HG02943 (cell line): ENCODE measurements around the gene QSOX1.

Experiments
- ATAC-seq: cut with Tn5 transposase; IDR thresholded peaks from one replicate; pipeline ENCODE4 v1.9.1; 2021; ENCODE audit warnings: mild to moderate bottlenecking, low read depth, moderate library complexity; ENCODE audit not compliant: unreplicated experiment

QSOX1 gene

DNA sequence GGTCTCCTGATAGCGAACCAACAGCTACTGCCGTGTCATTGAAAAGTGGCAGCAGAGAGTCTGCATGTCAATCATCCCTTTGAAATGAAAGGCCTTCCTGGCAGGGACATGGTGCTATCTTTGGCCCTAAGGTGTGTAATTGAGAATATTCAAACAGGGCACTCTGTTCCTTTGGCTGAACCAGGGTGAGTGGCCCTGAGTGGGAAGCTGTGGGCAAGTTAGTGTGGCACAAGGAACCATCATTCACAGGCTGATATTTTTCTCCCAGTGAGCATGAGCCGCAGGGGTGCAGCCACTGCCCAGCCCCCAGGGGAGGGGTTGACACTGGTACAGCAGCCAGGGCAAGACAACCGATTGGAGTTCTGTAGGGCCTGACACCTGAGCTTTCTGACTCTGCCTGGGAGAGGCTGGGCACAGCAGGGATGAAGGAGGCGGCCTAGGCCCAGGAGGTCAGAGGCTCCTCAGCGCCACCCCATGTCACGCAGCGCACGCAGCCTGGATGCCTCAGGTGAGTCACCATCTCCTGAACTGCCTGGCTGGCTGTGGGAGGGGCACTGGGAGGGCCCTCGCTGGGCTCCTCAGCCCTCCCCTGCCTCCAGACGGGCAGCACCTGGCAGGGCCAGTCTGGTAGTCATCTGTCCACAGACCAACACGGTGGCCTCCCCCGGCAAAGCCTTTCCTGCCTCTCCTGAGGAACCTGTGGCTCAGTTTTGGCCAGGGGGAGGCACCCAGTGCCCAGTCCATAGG lies 13.2 kb downstream of the QSOX1 start:
- no peak for ATAC-seq

- no peak for ATAC-seq
Observed at GRCh38 chr1:180168786-180169639, 14.3 kb downstream of the QSOX1 start.

DNA sequence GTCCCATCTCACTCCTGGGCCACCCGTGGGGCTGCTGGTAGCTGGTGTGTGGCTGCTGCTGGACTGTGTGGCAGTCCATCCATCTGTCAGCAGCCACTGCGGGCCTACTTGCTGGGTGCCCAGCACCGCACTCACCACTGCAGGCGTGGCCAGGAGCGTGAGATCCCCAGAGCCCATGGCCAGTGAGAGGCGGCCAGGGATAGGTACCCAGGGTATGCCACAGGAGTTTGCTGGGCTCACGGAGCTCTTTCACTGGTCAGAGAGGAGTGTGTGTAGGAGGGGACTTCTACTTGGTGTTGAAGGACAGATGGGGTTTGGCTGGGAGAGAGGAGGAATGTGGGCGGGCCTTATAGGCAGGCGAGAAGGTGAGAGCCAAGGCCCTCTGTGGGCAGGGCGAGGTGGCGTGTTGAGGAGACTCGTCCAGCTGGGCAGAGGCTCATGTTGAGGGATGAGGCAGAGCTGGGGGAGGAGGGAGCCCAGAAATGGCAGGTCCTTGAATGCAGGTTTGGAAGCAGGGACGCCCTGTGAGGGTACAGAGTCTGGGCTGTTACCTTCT lies 15.0 kb downstream of the QSOX1 start:
- no peak for ATAC-seq

DNA sequence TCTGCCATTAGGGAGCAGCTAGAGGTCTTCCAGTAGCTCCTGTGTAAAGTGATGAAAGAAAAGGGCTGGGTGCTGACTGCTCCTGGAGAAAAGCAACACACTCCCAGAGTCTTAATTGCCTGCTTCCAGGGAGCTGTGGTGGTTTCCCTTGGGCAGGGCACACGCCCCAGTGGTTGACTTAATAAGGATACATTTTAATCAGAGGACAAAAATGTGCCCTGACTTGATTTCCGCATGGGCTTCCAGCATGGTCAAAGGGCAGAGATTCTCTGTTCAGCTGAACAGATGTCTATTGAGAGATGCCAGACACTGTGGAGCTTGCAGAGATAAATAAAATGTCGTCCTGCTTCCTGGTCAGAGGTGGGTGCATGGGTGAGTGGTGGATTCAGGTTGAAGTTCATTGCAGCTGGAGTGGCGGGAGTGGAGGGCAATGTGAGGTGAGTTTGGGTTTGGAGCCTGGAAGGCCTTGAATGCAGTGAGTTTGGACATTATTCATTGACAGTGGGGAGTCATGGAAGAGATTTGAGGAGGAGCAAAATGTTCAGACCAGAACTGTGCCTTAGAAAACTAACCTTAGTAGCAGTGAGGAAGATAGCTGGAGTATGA lies 16.0 kb downstream of the QSOX1 start:
- ATAC-seq = no peak

- ATAC-seq = no peak
Observed at GRCh38 chr1:180171691-180172090, 17.0 kb downstream of the QSOX1 start.

DNA sequence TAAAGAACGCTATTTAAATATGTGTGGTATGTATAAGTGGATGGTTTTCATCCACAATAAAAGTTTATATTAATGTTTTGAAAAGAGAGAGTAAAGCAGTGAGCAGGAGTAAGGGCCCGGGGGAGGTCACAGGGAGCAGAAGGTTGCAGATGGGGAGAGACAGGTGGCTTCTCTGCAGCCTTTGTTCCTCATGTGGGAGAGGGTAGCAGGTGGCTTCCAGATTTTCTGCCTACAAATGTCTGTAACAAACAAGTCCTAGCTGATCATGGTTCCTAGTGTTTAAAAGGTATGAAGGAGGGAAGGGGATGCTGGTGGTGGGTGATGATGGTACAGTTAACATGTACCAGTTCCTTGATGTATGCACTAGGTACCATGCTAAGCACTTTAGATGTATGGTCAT lies 18.8 kb downstream of the QSOX1 start:
- no peak for ATAC-seq

DNA sequence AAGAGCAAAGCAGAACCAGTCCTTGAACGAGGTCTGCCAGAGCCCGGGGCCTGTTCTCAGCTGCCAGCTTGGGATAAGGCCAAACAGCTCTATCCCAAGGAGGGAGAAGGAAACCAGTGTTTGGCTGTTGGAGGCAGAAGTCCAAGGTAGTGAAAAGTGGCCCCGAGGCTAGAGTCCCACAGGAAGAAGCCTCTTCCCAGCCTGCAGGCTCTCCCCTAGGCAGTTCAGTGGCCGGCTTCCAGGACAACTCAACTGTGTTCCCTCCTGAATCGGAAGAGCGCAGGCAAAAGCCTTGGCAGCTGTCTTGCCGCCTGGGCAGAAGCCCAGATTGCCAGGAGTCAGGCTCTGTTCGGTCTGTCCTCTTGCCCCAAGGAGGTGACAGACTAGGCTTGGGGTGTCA lies 19.3 kb downstream of the QSOX1 start:
- ATAC-seq = no peak

DNA sequence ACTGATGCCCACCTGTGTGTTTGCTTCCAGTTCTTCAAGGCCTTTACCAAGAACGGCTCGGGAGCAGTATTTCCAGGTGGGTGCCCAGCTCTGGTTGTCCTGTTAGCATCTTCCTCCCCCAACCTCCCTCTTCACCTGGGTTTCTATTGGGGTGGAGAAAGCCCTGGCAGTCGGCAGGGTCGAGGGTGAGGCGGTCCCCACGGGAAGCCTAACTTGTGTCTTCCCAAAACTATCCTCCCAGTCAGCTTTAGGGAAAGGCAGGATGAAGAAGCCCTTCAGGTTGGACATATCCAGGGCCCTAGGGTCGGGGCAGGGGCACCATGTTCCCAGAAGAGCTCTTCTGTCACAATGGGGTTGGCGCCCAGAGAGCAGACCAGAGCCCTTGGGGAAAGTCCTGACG lies 20.6 kb downstream of the QSOX1 start:
- no peak for ATAC-seq

- ATAC-seq = no peak
Observed at GRCh38 chr1:180175806-180176205, 21.1 kb downstream of the QSOX1 start.

- ATAC-seq = no peak
Observed at GRCh38 chr1:180176965-180177364, 22.3 kb downstream of the QSOX1 start.

GRCh38 chr1:180177931-180178330 lies 23.3 kb downstream of the QSOX1 start:
- ATAC-seq = no peak

DNA sequence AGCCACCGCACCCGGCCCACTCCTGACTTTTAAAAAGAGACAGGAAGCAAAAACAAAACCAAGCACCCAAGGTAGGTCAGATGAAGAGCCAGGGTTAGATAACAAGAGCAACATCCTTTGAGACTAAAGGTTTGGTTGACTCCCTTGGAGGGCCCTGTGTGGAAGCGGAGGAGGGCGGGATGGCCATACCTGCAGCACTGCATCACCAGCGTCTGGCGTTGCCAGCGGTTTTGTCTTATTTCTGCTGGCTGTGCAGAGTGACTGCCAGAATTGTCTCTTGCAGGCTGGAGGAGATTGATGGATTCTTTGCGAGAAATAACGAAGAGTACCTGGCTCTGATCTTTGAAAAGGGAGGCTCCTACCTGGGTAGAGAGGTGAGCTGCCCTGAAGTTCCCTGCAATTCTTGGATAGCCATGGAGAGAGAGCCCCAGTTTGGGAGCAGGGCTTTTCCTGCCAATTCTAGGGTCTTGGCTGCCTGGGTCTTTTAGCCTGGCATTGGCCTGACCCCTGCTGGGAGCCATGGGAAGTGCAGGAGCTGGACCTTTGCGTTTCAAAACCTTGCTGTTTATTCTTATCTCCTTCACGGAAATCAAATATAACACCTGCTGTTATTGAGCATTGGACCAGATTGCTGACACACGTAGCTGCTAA lies 24.0 kb downstream of the QSOX1 start:
- ATAC-seq = no peak

GRCh38 chr1:180179162-180179957 lies 24.7 kb downstream of the QSOX1 start:
- ATAC-seq = no peak

GRCh38 chr1:180181048-180181447 lies 26.4 kb downstream of the QSOX1 start:
- no peak for ATAC-seq

- ATAC-seq = no peak
Observed at GRCh38 chr1:180181996-180182642, 27.4 kb downstream of the QSOX1 start.

DNA sequence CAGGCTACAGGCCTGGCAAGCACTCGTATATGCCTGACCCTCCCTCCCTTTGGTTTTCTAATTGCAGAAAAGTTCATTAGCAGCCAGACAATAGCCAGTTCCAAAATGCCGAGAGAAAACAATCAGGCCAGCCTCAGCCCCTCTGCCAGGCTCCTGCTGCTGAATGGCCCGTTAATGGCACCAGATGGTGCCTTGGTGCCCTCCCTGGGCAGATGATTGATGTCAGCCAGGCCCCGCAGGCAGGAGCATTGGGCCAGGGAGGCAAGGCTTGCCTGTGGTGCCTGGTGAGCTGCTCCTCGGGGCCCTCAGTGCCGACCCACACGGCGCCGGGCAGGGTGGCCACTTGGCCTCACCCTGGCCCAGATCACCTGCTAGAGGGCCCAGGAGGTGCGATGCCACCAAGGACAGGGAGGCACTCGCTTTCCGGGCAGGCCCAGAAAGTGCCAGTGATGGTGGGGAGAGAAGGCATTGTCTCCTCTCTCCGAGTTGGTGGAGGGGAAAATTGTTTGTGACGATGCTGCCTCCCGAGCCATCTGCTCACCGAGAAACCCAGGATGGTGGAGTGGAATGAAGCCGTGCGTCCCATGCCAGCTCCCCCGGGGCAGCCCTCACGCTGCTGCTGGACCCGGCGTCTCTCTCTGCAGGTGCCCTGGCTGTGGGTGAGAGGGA lies 28.1 kb downstream of the QSOX1 start:
- ATAC-seq = no peak

GRCh38 chr1:180183426-180183825 lies 28.8 kb downstream of the QSOX1 start:
- ATAC-seq = no peak

DNA sequence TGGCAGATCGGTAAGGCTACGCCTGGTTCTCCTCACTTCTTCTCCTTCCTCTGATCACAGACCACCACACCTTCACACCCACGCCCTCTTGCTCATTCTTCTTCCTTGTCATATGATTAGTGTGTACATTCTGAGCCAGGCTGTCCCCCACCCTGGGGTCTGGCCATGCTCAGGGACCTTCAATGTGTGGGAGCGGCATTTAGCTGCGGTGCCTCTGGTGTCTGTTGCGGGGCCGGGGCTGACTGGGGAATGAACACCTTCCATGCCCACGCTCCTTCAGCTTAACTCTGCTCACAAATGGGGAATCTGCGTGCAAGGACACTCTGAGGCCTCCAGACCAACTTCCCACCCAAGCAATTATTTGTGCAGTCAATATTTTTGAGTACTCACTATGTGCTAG lies 29.4 kb downstream of the QSOX1 start:
- ATAC-seq = no peak

GRCh38 chr1:180185281-180185680 lies 30.6 kb downstream of the QSOX1 start:
- ATAC-seq = no peak
